BJ (cell line): ENCODE results near the gene ATRIP. TPM values are rescaled to one million over a fixed set of nuclear protein-coding genes. Genes with fewer than 3 reads are reported as not detected.

ENCODE experiments used
- CTCF ChIA-PET: fragments of 350-600 bp; formaldehyde crosslinking; extraction: SDS; loops from one replicate; lab custom pipeline; 2021; ENCODE audit warnings: antibody characterized with exemption, inconsistent platforms; lab: Yijun Ruan, JAX
- POLR2A ChIA-PET: fragments of 300-600 bp; sonication (Branson Sonifier 250); formaldehyde crosslinking; extraction: SDS; loops from one replicate; lab custom pipeline; 2021; ENCODE audit warnings: antibody characterized with exemption; lab: Charles Lee
- DNase-seq: peaks from one replicate; pipeline ENCODE4 v3.0.0-alpha.2; 2011; ENCODE audit warnings: low read depth
- H3K27me3 ChIP-seq: 2 replicates; pipeline ENCODE4 v1.6.0; 2011; ENCODE audit warnings: low read length; ENCODE audit not compliant: control insufficient read depth, insufficient read depth
- H3K36me3 ChIP-seq: 2 replicates; pipeline ENCODE4 v1.5.1; 2011; ENCODE audit warnings: low read length; ENCODE audit not compliant: control insufficient read depth, insufficient read depth
- H3K4me3 ChIP-seq: 2 replicates; pipeline ENCODE4 v1.5.1; 2011; ENCODE audit warnings: low read depth, mild to moderate bottlenecking, control low read depth, low read length
- polyA plus RNA-seq: library from polyadenylated mRNA; depleted of rRNA; stranded (reverse); fragments of >200 nt; gene quantifications from 2 replicates; pipeline ENCODE4 v1.2.3, GENCODE V29; 2011; rRNA removed
- TF ChIP-seq, protein P1 (sequence below): IDR thresholded peaks from 2 replicates; pipeline ENCODE4 v1.5.1; 2011; ENCODE audit warnings: low read depth, mild to moderate bottlenecking, control low read depth, inconsistent platforms, low read length, moderate library complexity; ENCODE audit not compliant: insufficient read depth

ATRIP gene
- polyA plus RNA-seq, 1 experiment: 7.9 TPM

DNA sequence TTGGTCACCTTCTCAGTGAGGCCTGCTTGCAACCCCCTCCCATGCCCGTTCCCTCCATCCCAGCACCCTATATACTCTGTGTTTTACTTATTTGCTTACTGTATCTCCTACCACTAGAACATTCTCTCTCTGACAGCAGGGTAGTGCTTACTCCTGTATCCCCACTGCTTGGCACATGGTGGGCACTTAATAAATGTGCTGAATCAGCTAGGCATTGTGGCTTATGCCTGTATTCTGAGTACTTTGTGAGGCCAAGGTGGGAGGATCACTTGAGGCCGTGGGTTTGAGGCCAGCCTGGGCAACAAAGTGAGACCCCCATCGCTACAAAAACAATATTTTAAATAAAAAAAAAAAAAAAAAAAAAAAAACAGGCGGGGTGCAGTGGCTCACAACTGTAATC, 65.0 kb downstream of the ATRIP start:
- H3K27me3 ChIP-seq: no peaks in the 10 kb centered on the region
- H3K4me3 ChIP-seq: no peak overlapping the region
- TF ChIP-seq, protein P1, sequence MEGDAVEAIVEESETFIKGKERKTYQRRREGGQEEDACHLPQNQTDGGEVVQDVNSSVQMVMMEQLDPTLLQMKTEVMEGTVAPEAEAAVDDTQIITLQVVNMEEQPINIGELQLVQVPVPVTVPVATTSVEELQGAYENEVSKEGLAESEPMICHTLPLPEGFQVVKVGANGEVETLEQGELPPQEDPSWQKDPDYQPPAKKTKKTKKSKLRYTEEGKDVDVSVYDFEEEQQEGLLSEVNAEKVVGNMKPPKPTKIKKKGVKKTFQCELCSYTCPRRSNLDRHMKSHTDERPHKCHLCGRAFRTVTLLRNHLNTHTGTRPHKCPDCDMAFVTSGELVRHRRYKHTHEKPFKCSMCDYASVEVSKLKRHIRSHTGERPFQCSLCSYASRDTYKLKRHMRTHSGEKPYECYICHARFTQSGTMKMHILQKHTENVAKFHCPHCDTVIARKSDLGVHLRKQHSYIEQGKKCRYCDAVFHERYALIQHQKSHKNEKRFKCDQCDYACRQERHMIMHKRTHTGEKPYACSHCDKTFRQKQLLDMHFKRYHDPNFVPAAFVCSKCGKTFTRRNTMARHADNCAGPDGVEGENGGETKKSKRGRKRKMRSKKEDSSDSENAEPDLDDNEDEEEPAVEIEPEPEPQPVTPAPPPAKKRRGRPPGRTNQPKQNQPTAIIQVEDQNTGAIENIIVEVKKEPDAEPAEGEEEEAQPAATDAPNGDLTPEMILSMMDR: no peak
- DNase-seq: no peak
- H3K36me3 ChIP-seq: no peaks in the 10 kb centered on the region; the same call in 1 of the 2 replicates
- CTCF ChIA-PET: interaction anchor here (0.6 kb wide), 1 partner anchor 98 kb away, joined by 3 read pairs; the partner anchor contains the start of gene UQCRC1
- POLR2A ChIA-PET: no interaction called here

DNA sequence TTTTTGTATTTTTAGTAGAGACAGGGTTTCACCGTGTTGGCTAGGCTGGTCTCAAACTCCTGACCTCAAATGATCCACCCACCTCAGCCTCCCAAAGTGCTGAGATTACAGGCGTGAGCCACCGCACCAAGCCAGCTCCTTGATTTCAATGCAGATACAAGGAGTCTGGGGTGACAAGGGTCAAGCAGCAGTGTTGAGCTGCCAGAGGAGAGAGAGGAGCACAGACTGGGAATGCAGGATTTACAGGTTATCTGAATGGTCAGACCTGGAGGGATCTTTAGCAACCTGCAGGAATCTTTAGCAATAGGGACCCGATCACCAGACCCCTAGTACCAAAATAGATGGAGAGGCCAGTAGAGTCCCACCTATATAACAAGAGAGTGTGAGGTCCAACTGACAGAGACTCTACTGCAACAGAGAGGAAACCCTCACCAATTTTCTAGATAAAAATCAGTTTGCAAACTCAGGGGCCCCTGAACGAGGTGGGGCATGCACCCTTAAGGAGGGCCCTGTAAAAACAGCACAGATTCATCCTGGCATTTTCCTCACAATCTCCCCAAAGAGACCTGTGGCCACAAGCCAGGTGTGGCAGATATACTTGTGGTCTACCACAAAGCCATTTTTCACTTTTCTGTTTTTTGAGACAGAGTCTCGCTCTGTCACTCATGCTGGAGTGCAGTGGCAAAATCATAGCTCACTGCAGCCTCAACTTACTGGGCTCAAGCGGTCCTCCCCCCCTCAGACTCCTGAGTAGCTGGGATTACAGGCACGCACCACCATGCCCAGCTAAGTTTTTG, 68.1 kb downstream of the ATRIP start:
- no peaks in the 10 kb centered on the region for H3K27me3 ChIP-seq
- ChIA-PET CTCF (interaction anchor here (1.2 kb wide), 1 partner anchor 10 kb away, joined by 4 read pairs; the partner anchor contains the start of gene SHISA5), POLR2A (no interaction called here)
- peaks cover 5% of the 10 kb centered on the region for H3K36me3 ChIP-seq
- no peak for DNase-seq
- TF ChIP-seq, protein P1: no peak
- no peak overlapping the region for H3K4me3 ChIP-seq

Other genes starting within 250 kb of the ATRIP start
- gene CAMP, start 223.2 kb upstream of the ATRIP start, polyA plus RNA-seq: not detected in 2 replicates
- gene ZNF589, start 205.6 kb upstream of the ATRIP start, polyA plus RNA-seq: 2.5 and 3.3 TPM in 2 replicates
- 26.5 and 43.6 TPM in 2 replicates for gene NME6, start 145.4 kb upstream of the ATRIP start, polyA plus RNA-seq
- gene SPINK8, start 113.1 kb upstream of the ATRIP start, polyA plus RNA-seq: not detected in 2 replicates
- gene FBXW12, start 74.5 kb upstream of the ATRIP start, polyA plus RNA-seq: not detected in 2 replicates
- 15.4 and 26.3 TPM in 2 replicates for gene PLXNB1, start 16.7 kb upstream of the ATRIP start, polyA plus RNA-seq
- gene CCDC51, start 6.6 kb upstream of the ATRIP start, polyA plus RNA-seq: 11.6 and 14.3 TPM in 2 replicates
- gene TMA7, start 6.5 kb upstream of the ATRIP start, polyA plus RNA-seq: 53.8 and 162 TPM in 2 replicates
- 140 and 217 TPM in 2 replicates for gene SHISA5, start 57.4 kb downstream of the ATRIP start, polyA plus RNA-seq
- gene PFKFB4, start 110.1 kb downstream of the ATRIP start, polyA plus RNA-seq: 9.8 and 12.8 TPM in 2 replicates
- gene UCN2, start 117.0 kb downstream of the ATRIP start, polyA plus RNA-seq: 2.3 and 4.5 TPM in 2 replicates
- gene COL7A1, start 148.6 kb downstream of the ATRIP start, polyA plus RNA-seq: 41.6 and 60.8 TPM in 2 replicates
- gene UQCRC1, start 162.9 kb downstream of the ATRIP start, polyA plus RNA-seq: 426 and 662 TPM in 2 replicates
- 0.13 TPM in 1 of 2 replicates, not detected in the other for gene TMEM89, start 175.0 kb downstream of the ATRIP start, polyA plus RNA-seq
- gene SLC26A6, start 188.7 kb downstream of the ATRIP start, polyA plus RNA-seq: 26.4 and 45.8 TPM in 2 replicates
- 0.55 and 0.88 TPM in 2 replicates for gene CELSR3, start 216.1 kb downstream of the ATRIP start, polyA plus RNA-seq
- gene NCKIPSD, start 239.2 kb downstream of the ATRIP start, polyA plus RNA-seq: 21.5 and 34.9 TPM in 2 replicates